ENCODE data around the gene NTN1.

Gene NTN1

GRCh38 chr17:9215465-9215864 is 194.2 kb downstream of the NTN1 start:
- TF ChIP-seq CTCF (IDR thresholded peaks at IDR 0.05; ENCODE audit: borderline replicate concordance, control extremely low read depth, extremely low read depth, insufficient read depth, missing control alignments), result no peak
- in situ Hi-C loops (cut with MboI; ENCODE audit: low sequenced_read_pairs, unreplicated experiment), result no loop called here
- no peak for DNase-seq (ENCODE audit: low spot score)

- in situ Hi-C loops (cut with MboI; ENCODE audit: low sequenced_read_pairs, unreplicated experiment), result no loop called here
- no peak for TF ChIP-seq CTCF (IDR thresholded peaks at IDR 0.05; ENCODE audit: borderline replicate concordance, control extremely low read depth, extremely low read depth, insufficient read depth, missing control alignments)
- no peak for DNase-seq (ENCODE audit: low spot score)
Observed at GRCh38 chr17:9217151-9218056, 196.1 kb downstream of the NTN1 start.

DNA sequence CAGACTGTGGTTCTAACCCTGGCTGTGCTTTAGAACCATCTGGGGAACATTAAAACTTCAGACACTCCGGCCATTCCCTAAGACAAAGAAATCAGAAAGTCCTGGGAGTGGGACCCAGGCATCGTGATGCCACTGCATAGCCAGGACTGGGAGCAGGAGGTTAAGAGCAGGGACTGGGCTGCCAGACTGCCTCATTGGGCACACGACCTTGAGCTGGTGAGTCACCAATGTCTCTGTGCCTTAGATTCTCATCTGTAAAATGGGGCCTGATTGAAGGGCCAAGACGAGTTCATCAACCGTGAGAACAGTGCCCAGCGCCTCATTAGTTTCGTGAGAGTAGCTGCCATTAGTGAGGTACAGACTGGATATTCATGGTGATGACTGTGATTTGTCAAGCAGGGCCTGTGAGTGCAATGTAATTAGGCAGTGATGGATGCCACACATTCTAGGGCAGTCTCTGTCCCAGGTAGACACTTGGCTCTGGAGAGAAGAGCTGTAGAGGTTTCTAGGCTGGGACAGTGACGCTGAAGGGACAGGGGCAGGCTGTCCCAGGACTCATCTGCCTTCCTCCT is 196.8 kb downstream of the NTN1 start:
- DNase-seq (ENCODE audit: low spot score), result no peak
- in situ Hi-C loops (cut with MboI; ENCODE audit: low sequenced_read_pairs, unreplicated experiment), result no loop called here
- TF ChIP-seq CTCF (IDR thresholded peaks at IDR 0.05; ENCODE audit: borderline replicate concordance, control extremely low read depth, extremely low read depth, insufficient read depth, missing control alignments), result no peak

DNA sequence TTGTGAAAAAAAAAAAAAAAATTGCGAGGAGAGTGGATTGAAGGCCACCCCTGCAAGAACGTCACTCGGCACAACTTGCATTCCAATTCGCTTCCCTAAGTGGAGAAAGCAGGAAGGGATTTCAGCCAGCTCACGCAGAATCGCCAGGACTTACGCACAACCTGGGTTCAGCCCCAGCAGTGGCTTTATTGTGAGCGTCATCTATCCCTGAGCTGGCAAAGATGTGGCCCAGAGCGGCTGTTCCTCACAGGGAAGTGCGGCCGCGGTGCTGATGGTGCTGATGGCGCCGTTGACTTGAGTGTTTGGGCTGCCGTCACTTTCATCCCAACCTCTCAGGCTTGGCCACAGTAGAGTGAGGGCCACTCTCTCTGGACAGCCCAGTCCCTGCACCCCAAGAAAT is 197.6 kb downstream of the NTN1 start:
- in situ Hi-C loops (cut with MboI; ENCODE audit: low sequenced_read_pairs, unreplicated experiment), result no loop called here
- DNase-seq (ENCODE audit: low spot score), result no peak
- TF ChIP-seq CTCF (IDR thresholded peaks at IDR 0.05; ENCODE audit: borderline replicate concordance, control extremely low read depth, extremely low read depth, insufficient read depth, missing control alignments), result no peak

GRCh38 chr17:9219631-9220397 is 198.5 kb downstream of the NTN1 start:
- in situ Hi-C loops (cut with MboI; ENCODE audit: low sequenced_read_pairs, unreplicated experiment), result no loop called here
- TF ChIP-seq CTCF (IDR thresholded peaks at IDR 0.05; ENCODE audit: borderline replicate concordance, control extremely low read depth, extremely low read depth, insufficient read depth, missing control alignments), result no peak
- no peak for DNase-seq (ENCODE audit: low spot score)

- no peak for DNase-seq (ENCODE audit: low spot score)
- TF ChIP-seq CTCF (IDR thresholded peaks at IDR 0.05; ENCODE audit: borderline replicate concordance, control extremely low read depth, extremely low read depth, insufficient read depth, missing control alignments), result no peak
- in situ Hi-C loops (cut with MboI; ENCODE audit: low sequenced_read_pairs, unreplicated experiment), result no loop called here
Observed at GRCh38 chr17:9220398-9221146, 199.3 kb downstream of the NTN1 start.
